Heart right ventricle (tissue), 16 donors: Measurements from ENCODE around the gene TMTC2. TPM values are rescaled to one million over a fixed set of nuclear protein-coding genes. Genes with fewer than 3 reads are reported as not detected.

ENCODE experiments used
- ATAC-seq, 8 donors: fragments of 200-7000 bp; cut with Tn5 transposase; one replicate each; pipeline ENCODE4 v1.9.1; 2020; ENCODE audit warnings: mild to moderate bottlenecking in 8 of 8, moderate library complexity in 8 of 8, moderate number of reproducible peaks in 1 of 8
- DNase-seq, 2 donors: peaks; one replicate each; pipeline ENCODE4 v3.0.0-alpha.2; 2020
- H3K27ac ChIP-seq, 10 donors: fragments of 200-600 bp; sonication (generic) in 2 of 10; one replicate each; pipeline versions ENCODE4 v1.5.0 to v1.8.0; 2020 to 2022; ENCODE audit warnings: mild to moderate bottlenecking in 3 of 10
- H3K27me3 ChIP-seq, 7 donors: fragments of 200-600 bp; one replicate each; pipeline ENCODE4 v1.8.0; 2021 to 2022; ENCODE audit warnings: mild to moderate bottlenecking in 2 of 7
- H3K36me3 ChIP-seq, 9 donors: fragments of 200-600 bp; sonication (generic) in 1 of 9; one replicate each; pipeline versions ENCODE4 v1.5.0 to v1.8.0; 2020 to 2022; ENCODE audit warnings: mild to moderate bottlenecking in 2 of 9
- H3K4me1 ChIP-seq, 9 donors: fragments of 200-600 bp; sonication (generic) in 1 of 9; one replicate each; pipeline versions ENCODE4 v1.5.0 to v1.8.0; 2020 to 2022; ENCODE audit warnings: mild to moderate bottlenecking in 4 of 9
- H3K4me3 ChIP-seq, 10 donors: fragments of 200-600 bp; sonication (generic) in 2 of 10; one replicate each; pipeline versions ENCODE4 v1.5.0 to v1.8.0; 2020 to 2022; ENCODE audit warnings: mild to moderate bottlenecking in 7 of 10, moderate library complexity in 2 of 10
- H3K9me3 ChIP-seq, 11 donors: fragments of 200-600 bp in 10 of 11; sonication (generic) in 2 of 11; one replicate each; pipeline versions ENCODE4 v1.5.0 to v1.8.0; 2013 to 2022; ENCODE audit warnings: mild to moderate bottlenecking in 2 of 11, control low read depth in 1 of 11, moderate library complexity in 1 of 11
- WGBS, 2 donors: extraction: QIAGEN DNeasy Blood & Tissue Kit; methylation state at CpG; one replicate each; pipeline ENCODE4 v1.1.7; 2013; ENCODE audit warnings: inconsistent platforms in 1 of 2; 5-methylcytosine and 5-hydroxymethylcytosine counted together
- intact Hi-C, 10 donors: fragments of 100-400 bp; cut with DNase I; formaldehyde crosslinking; loops; one replicate each; pipeline versions ENCODE4 v1.11.1 to v1.14.2; 2022
- polyA plus RNA-seq, 2 donors: library from polyadenylated mRNA; stranded (reverse); fragments of 200-250 nt; gene quantifications; one replicate each; pipeline ENCODE4 v1.2.3, GENCODE V29; 2013
- total RNA-seq, 10 donors: library from RNA; stranded (reverse); fragmentation: NEBNext Ultra II Directional in 3 of 10; extraction: Animal tissue kit (Norgen Biotek cat#: 25700) in 3 of 10; gene quantifications; one replicate each; pipeline versions ENCODE4 v1.2.1 to v1.2.4, GENCODE V29; 2021 to 2023
- TF ChIP-seq, protein P1 (sequence below), 9 donors: fragments of 200-600 bp; sonication (generic) in 2 of 9; IDR thresholded peaks; one replicate each; pipeline versions ENCODE4 v1.5.0 to v1.8.0; 2021 to 2022; ENCODE audit warnings: antibody characterized with exemption in 9 of 9, mild to moderate bottlenecking in 5 of 9, moderate library complexity in 1 of 9
- donor health status: Arrhythmogenic right ventricular cardiomyopathy.
- donor health status: ischemic (EF 13 %, LVEDD 7.1; RV severe dilation, severe dysfunction).
- donor health status: healthy with polysubstance abuse.
- donor health status: DM: no; HTN: yes; CAD: no.
- donor health status: DM: no; HTN: no; CAD: no.
- donor health status: ischemic (EF 25% LVEDD 6.9; RV normal size, moderate dysfunction).
- donor health status: ischemic (EF 25% LVEDD 5.7; RV mildly dilated, moderate dysfunction).
- donor health status: healthy.
- donor health status: DM: yes; HTN: yes; CAD: no.
- donor health status: Ischemic cardiomyopathy.
- donor health status: ischemic (EF 35%, LVEDD 5.7; RV mildly dilated, moderate dysfunction).
- donor health status: nonischemic (EF 11% LVEDD 7.7; RV severe dilation, severe dysfunction).
- donor health status: DM: yes; HTN: yes; CAD: no.
- donor health status: PGD.
- donor health status: ischemic (EF 29% LVEDD 5.4; RV normal size, mild dysfunction).
- donor health status: nonischemic (EF 23%, LVEDD 6.1; RV moderate dilation, normal function).

TMTC2 gene
- total and polyA plus RNA-seq, 12 donors, result 1.6 to 4.4 (median 2.6) TPM

- TF ChIP-seq, protein P1, sequence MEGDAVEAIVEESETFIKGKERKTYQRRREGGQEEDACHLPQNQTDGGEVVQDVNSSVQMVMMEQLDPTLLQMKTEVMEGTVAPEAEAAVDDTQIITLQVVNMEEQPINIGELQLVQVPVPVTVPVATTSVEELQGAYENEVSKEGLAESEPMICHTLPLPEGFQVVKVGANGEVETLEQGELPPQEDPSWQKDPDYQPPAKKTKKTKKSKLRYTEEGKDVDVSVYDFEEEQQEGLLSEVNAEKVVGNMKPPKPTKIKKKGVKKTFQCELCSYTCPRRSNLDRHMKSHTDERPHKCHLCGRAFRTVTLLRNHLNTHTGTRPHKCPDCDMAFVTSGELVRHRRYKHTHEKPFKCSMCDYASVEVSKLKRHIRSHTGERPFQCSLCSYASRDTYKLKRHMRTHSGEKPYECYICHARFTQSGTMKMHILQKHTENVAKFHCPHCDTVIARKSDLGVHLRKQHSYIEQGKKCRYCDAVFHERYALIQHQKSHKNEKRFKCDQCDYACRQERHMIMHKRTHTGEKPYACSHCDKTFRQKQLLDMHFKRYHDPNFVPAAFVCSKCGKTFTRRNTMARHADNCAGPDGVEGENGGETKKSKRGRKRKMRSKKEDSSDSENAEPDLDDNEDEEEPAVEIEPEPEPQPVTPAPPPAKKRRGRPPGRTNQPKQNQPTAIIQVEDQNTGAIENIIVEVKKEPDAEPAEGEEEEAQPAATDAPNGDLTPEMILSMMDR (IDR thresholded peaks at IDR 0.05), result no peak
- 94 to 97% methylated on average over 3 of the region's 3 CpGs for WGBS, 2 donors
- Histone ChIP-seq H3K4me1 (peaks cover 0 to 10% (median 0%) of the 10 kb centered on the region in 9 donors), H3K27ac (no peak overlapping the region), H3K4me3 (no peak overlapping the region), H3K27me3 (no peaks in the 10 kb centered on the region), H3K9me3 (no peaks in the 10 kb centered on the region), H3K36me3 (no peaks in the 10 kb centered on the region)
- intact Hi-C loops, result no loop called here
- ATAC-seq (no peak), DNase-seq (no peak)
Observed at GRCh38 chr12:82705774-82706173, 19.1 kb downstream of the TMTC2 start.

DNA sequence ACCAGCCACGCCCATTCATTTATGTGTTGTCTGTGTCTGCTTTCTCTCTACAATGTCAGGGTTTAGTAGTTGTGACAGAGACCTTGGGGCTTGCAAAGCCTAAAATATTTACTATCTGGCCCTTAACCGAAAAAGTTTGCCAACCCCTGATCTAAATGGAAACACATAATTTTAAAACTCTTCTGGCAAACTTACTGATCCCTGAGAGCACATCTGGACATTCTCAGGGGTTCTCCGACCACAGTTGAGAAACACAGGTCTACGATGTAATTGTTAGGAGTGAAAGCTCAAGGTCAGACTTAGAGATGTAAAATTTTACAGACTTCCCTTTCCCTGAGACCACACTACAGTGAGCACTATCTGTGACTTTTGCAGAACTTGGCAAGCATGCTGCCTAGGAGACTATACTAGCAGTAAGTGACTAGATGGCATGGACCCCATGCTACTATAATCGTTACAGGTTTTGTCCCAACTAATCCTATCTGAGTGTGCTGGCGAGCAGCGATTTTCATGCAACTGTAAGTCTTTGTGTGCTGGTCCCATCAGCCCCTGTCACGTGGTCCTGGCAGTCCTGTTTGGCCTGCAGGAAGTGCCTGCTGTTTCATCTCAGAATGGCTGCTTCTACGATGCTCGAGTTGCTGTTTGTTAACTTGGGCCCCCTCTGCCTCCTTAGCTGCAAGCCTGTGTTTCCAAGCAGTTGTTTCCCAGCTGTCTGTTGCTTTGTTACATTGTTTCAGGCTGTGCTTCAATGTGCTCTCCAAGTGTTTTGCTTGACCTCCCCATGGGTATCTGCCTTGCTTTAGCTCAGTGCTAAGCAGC is 21.6 kb downstream of the TMTC2 start:
- peaks cover 0 to 3% (median 0%) of the 10 kb centered on the region in 11 donors for H3K9me3 ChIP-seq
- peak overlapping the region in 1 of 10 donors; percentile 7 for H3K27ac ChIP-seq
- H3K27me3 ChIP-seq, result no peaks in the 10 kb centered on the region
- no peaks in the 10 kb centered on the region for H3K36me3 ChIP-seq
- WGBS, 2 donors, result 54 to 56% methylated on average over 10 of the region's 10 CpGs
- ATAC-seq (peak in 6 of 8 donors; percentile 53 to 86 (median 70)), DNase-seq (peak in 1 of 2 donors; percentile 25)
- peaks cover 0 to 10% (median 0%) of the 10 kb centered on the region in 9 donors for H3K4me1 ChIP-seq
- intact Hi-C loops, result no loop called here
- no peak overlapping the region for H3K4me3 ChIP-seq
- TF ChIP-seq, protein P1 (IDR thresholded peaks at IDR 0.05), result no peak

- H3K36me3 ChIP-seq, result no peaks in the 10 kb centered on the region
- H3K27ac ChIP-seq, result no peak overlapping the region
- TF ChIP-seq, protein P1 (IDR thresholded peaks at IDR 0.05), result no peak
- H3K4me1 ChIP-seq, result peaks cover 0 to 10% (median 0%) of the 10 kb centered on the region in 9 donors
- intact Hi-C loops, result no loop called here
- no peaks in the 10 kb centered on the region for H3K27me3 ChIP-seq
- H3K4me3 ChIP-seq, result no peak overlapping the region
- 100% methylated on average over 2 of the region's 2 CpGs for WGBS, 2 donors
- H3K9me3 ChIP-seq, result peaks cover 0 to 3% (median 0%) of the 10 kb centered on the region in 11 donors
- ATAC-seq, result no peak
- no peak for DNase-seq
Observed at GRCh38 chr12:82709794-82710355, 23.2 kb downstream of the TMTC2 start.

DNA sequence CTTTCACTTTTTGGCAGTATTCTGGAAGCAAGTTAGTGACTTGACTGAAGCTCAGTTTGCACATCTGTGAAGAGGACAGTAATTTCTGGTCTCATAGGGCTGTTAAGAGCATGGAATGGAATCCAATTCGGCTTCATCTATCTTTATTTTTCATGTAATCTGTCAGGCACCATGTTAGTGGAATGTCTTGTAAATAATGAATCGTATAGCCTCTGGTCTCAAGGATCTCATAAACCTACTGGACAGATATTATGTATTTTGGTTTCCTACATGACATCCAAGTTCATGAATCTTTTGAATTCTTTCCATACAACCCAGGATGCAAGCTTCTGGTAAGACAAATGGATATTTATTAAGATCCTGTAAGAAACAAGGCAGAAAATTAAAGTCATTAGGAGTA is 24.0 kb downstream of the TMTC2 start:
- H3K27ac ChIP-seq, result no peak overlapping the region
- 96 to 97% methylated on average over 2 of the region's 2 CpGs for whole genome bisulfite sequencing, 2 donors
- no peak for ATAC-seq

More for the DNA sequence above, 24.0 kb downstream of the TMTC2 start:
- no peak for DNase-seq
- intact Hi-C loops, result no loop called here
- H3K4me1 ChIP-seq, result peaks cover 0 to 10% (median 0%) of the 10 kb centered on the region in 9 donors
- H3K36me3 ChIP-seq, result no peaks in the 10 kb centered on the region
- H3K27me3 ChIP-seq, result no peaks in the 10 kb centered on the region
- TF ChIP-seq, protein P1 (IDR thresholded peaks at IDR 0.05), result no peak
- peaks cover 0 to 3% (median 0%) of the 10 kb centered on the region in 11 donors for H3K9me3 ChIP-seq
- no peak overlapping the region for H3K4me3 ChIP-seq
